Immature natural killer cell (primary cell): ENCODE data around the gene TRIM23. TPM values are rescaled to one million over a fixed set of nuclear protein-coding genes. Genes with fewer than 3 reads are reported as not detected.

ENCODE experiments used
- DNase-seq, 3 donors: peaks; one replicate each; pipeline ENCODE4 v3.0.0; 2022; ENCODE audit warnings: mixed read lengths in 1 of 3
- H3K27ac Mint-ChIP-seq, 6 donors: one replicate each; pipeline ENCODE4 v1.8.0; 2020; ENCODE audit warnings: mixed read lengths in 6 of 6, mild to moderate bottlenecking in 5 of 6, inconsistent platforms in 4 of 6, moderate library complexity in 3 of 6
- H3K27me3 Mint-ChIP-seq, 3 donors: one replicate each; pipeline ENCODE4 v1.8.0; 2020 to 2021; ENCODE audit warnings: low read depth in 3 of 3, mild to moderate bottlenecking in 3 of 3, mixed read lengths in 3 of 3, moderate library complexity in 3 of 3, inconsistent platforms in 1 of 3
- H3K36me3 Mint-ChIP-seq, 3 donors: one replicate each; pipeline ENCODE4 v1.8.0; 2020; ENCODE audit warnings: mixed read lengths in 3 of 3, inconsistent platforms in 2 of 3, mild to moderate bottlenecking in 2 of 3
- H3K4me1 Mint-ChIP-seq, 2 donors: one replicate each; pipeline ENCODE4 v1.8.0; 2020; ENCODE audit warnings: inconsistent platforms in 2 of 2, mild to moderate bottlenecking in 2 of 2, mixed read lengths in 2 of 2, moderate library complexity in 1 of 2
- H3K4me3 Mint-ChIP-seq, 5 donors: one replicate each; pipeline ENCODE4 v1.8.0; 2020; ENCODE audit warnings: mild to moderate bottlenecking in 5 of 5, mixed read lengths in 5 of 5, inconsistent platforms in 3 of 5, moderate library complexity in 3 of 5
- H3K9me3 Mint-ChIP-seq, 6 donors: one replicate each; pipeline ENCODE4 v1.8.0; 2020; ENCODE audit warnings: mild to moderate bottlenecking in 6 of 6, mixed read lengths in 6 of 6, inconsistent platforms in 4 of 6, moderate library complexity in 3 of 6
- polyA plus RNA-seq, 3 donors: library from polyadenylated mRNA; unstranded; fragments of 300-500 nt; fragmentation: Illumina TruSeq; gene quantifications; one replicate each; pipeline ENCODE4 v1.2.3, GENCODE V29; 2021

TRIM23 gene
- polyA plus RNA-seq = 10 to 100 TPM in 2 of 3 donors, 1 to 10 TPM in 1; 5.6 to 10.8 (median 10.8) TPM

DNA sequence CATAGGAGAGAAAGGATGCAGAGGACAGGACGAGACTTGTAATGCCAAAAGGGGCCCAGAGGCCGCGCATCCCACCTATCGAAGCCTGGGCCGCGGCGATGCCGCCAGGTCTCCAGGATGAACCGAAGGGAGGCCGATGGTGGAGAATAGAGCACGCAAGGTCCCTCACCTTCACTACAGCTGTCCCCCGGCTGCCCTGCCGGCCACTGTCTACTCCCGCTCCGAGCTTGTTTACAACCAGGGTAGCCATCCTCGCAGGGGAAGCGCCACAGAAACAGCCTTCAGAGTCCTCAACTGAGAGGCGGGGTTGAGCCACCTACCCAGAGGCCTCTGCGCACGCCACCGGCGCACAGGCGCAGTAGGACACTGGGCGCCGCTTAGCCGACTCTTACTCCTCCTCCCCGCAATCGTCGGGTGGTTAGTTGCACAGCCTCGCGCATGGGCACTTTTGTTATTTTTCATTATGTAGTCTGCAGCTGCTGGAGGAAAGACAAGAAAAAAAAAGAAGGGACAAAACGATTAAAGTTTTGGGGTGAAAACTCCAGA, at the start of gene TRIM23:
TSS of gene TRIM23 (minus strand) at position 309 of the 546 bp plus-strand sequence. CDS start at position 250, 59 bp downstream.
- Mint-ChIP-seq H3K27ac (peak within 1 kb of the TSS; percentile 91 to 98 (median 96)), H3K27me3 (peaks cover 15 to 17% (median 17%) of the 10 kb centered on the region in 3 donors), H3K4me1 (peaks cover 51 to 58% of the 10 kb centered on the region in 2 donors), H3K4me3 (peak within 1 kb of the TSS; percentile 95 to 100 (median 98)), H3K36me3 (no peaks in the 10 kb centered on the region), H3K9me3 (no peaks in the 10 kb centered on the region)
- peak; percentile 91 to 94 (median 93) for DNase-seq

DNA sequence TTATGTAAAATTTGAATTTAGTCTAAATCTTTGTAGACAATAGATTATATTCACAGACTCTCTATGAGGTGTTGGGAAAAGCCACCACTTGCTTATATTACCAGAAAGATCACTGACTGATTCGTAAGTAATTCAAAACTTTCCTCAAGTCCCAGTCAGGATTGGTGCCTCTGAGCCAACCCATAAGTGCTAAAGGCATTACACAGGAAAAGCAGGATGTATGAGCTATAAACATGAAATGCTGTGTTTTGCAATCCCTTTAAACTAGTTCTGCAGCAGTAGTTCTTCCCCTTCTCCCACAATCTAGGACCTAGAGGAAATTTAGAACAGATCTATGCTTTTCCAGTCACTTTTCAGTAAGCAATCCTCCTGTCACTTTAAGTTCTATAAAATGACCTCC, 48.7 kb upstream of the TRIM23 start:
- Mint-ChIP-seq H3K27me3 (peaks cover 0 to 3% (median 0%) of the 10 kb centered on the region in 3 donors), H3K4me1 (no peaks in the 10 kb centered on the region), H3K36me3 (peaks cover 8 to 29% (median 18%) of the 10 kb centered on the region in 3 donors), H3K9me3 (no peaks in the 10 kb centered on the region), H3K4me3 (no peak overlapping the region), H3K27ac (peak overlapping the region in 1 of 6 donors; percentile 20)
- DNase-seq = no peak

- Mint-ChIP-seq H3K36me3 (peaks cover 0 to 23% (median 3%) of the 10 kb centered on the region in 3 donors), H3K9me3 (no peaks in the 10 kb centered on the region), H3K4me1 (peaks cover 7 to 8% of the 10 kb centered on the region in 2 donors), H3K27ac (peak overlapping the region in 1 of 6 donors; percentile 11), H3K27me3 (peaks cover 0 to 2% (median 0%) of the 10 kb centered on the region in 3 donors), H3K4me3 (no peak overlapping the region)
- no peak for DNase-seq
Measured at GRCh38 chr5:65668696-65669095, 44.6 kb upstream of the TRIM23 start.

DNA sequence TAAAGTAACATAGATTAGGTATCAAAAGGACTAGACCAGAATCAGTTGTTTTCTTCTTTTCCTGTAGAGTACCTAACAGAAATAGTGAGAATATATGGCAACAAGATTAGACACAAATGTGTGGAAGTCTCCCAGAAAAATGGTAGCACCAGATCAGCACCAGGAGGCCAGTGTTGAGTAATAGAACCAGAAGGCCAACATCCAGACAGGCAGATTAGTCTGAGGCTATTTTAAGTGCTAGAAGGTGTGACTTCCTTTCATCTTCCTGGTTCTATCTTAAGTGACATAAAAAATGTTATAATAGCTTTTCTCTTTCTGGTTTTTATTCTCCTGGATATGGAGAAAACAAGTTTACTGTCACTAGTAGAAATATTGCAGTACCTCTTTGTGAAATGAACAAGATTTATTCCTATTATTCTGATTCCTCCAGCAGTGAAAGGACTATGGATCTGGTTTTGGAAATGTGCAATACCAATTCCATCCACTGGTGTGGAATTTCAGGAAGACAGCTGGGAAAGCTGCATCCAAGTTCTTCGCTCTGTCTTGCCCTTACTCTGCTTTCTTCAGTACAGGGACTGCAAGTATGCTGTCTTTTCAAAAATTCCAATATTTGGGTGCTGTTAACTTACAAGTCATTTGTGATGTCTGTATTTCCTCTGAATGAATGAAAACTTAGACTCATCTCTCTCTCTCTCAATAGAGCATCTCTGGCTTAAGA, 39.8 kb upstream of the TRIM23 start:
- DNase-seq = no peak
- no peaks in the 10 kb centered on the region for H3K27me3 Mint-ChIP-seq
- peaks cover 8 to 29% (median 23%) of the 10 kb centered on the region in 3 donors for H3K36me3 Mint-ChIP-seq
- H3K27ac Mint-ChIP-seq = peak overlapping the region in 2 of 6 donors; percentile 41 to 75
- no peaks in the 10 kb centered on the region for H3K9me3 Mint-ChIP-seq
- H3K4me1 Mint-ChIP-seq = peaks cover 12 to 22% of the 10 kb centered on the region in 2 donors
- no peak overlapping the region for H3K4me3 Mint-ChIP-seq

- no peak overlapping the region for H3K27ac Mint-ChIP-seq
- no peak overlapping the region for H3K4me3 Mint-ChIP-seq
- no peaks in the 10 kb centered on the region for H3K9me3 Mint-ChIP-seq
- H3K4me1 Mint-ChIP-seq = no peaks in the 10 kb centered on the region
- H3K36me3 Mint-ChIP-seq = peaks cover 10 to 27% (median 16%) of the 10 kb centered on the region in 3 donors
- no peaks in the 10 kb centered on the region for H3K27me3 Mint-ChIP-seq
- no peak for DNase-seq
Measured at GRCh38 chr5:65654713-65655112, 30.6 kb upstream of the TRIM23 start.

DNA sequence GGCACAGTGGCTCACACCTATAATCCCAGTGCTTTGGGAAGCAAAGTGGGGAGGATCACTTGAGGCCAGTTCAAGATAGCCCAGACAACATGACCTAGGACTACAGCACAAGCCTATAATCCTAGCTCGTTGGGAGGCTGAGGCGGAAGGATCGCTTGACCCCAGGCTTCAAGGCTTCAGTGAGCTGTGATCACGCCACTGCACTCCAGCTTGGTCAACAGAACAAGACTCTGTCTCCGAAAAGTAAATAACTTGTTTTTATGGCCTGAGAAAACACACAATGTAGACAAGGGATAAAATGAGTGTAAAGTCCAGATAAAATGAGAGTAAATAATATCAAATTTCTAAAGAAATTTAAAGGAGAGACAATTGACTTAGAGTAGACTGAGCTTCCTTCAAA, 27.0 kb upstream of the TRIM23 start:
- Mint-ChIP-seq H3K4me1 (no peaks in the 10 kb centered on the region), H3K27me3 (no peaks in the 10 kb centered on the region), H3K4me3 (no peak overlapping the region), H3K9me3 (no peaks in the 10 kb centered on the region), H3K27ac (no peak overlapping the region), H3K36me3 (peaks cover 7 to 35% (median 13%) of the 10 kb centered on the region in 3 donors)
- no peak for DNase-seq

- H3K27me3 Mint-ChIP-seq = no peaks in the 10 kb centered on the region
- H3K27ac Mint-ChIP-seq = peak overlapping the region in 2 of 6 donors; percentile 15 to 55
- no peak for DNase-seq
- H3K4me1 Mint-ChIP-seq = no peaks in the 10 kb centered on the region
- H3K36me3 Mint-ChIP-seq = peaks cover 0 to 29% (median 14%) of the 10 kb centered on the region in 3 donors
- H3K9me3 Mint-ChIP-seq = no peaks in the 10 kb centered on the region
- no peak overlapping the region for H3K4me3 Mint-ChIP-seq
Measured at GRCh38 chr5:65647941-65648340, 23.8 kb upstream of the TRIM23 start.

DNA sequence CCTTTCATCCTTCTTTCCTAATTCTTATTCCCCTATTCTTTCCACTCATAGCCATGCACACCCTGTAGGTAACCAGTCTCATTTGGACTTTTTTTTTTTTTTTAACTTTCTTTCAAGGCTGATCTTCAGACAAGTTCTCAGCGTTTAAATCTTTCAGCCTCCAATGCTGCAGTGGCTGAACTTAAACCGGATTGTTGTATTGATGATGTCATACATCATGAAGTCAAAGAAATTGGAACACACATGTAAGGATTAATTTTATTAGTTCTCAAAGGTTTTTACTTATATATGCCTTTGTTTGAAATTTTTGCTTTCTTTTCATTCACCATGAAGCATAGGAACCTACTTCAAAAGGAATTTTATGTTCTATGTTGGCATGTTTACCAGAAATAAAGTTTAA, 22.8 kb upstream of the TRIM23 start:
- Mint-ChIP-seq H3K27me3 (no peaks in the 10 kb centered on the region), H3K4me1 (no peaks in the 10 kb centered on the region), H3K9me3 (no peaks in the 10 kb centered on the region), H3K4me3 (no peak overlapping the region), H3K36me3 (peaks cover 0 to 29% (median 11%) of the 10 kb centered on the region in 3 donors), H3K27ac (peak overlapping the region in 1 of 6 donors; percentile 50)
- DNase-seq = no peak

- no peak overlapping the region for H3K4me3 Mint-ChIP-seq
- DNase-seq = no peak
- no peaks in the 10 kb centered on the region for H3K27me3 Mint-ChIP-seq
Measured at GRCh38 chr5:65640240-65640639, 16.1 kb upstream of the TRIM23 start.

DNA sequence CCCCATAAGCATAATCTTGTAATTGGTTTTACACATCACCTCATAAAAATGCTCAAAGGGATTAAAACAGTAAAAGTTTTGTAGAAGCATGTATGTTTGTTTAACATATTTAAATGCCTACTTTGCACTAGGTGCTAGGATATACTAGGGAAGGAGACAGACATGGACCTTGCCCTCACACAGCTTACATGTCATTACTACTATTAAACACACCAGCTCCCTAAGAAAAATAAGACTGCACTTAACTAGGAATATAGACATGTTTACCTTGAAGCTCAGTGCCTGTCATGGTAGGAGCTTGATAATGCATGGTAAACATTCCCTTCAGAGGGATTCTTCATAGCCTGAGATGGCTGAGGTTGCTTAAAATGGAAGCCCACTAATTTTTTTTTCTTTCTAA, 6.8 kb upstream of the TRIM23 start:
- no peak for DNase-seq
- H3K36me3 Mint-ChIP-seq = peaks cover 0 to 5% (median 3%) of the 10 kb centered on the region in 3 donors
- no peak overlapping the region for H3K27ac Mint-ChIP-seq
- no peaks in the 10 kb centered on the region for H3K9me3 Mint-ChIP-seq
- H3K4me3 Mint-ChIP-seq = no peak overlapping the region
- H3K27me3 Mint-ChIP-seq = peaks cover 0 to under 1% (median 0%) of the 10 kb centered on the region in 3 donors
- H3K4me1 Mint-ChIP-seq = peaks cover 14 to 20% of the 10 kb centered on the region in 2 donors

More at GRCh38 chr5:65640240-65640639, 16.1 kb upstream of the TRIM23 start:
- Mint-ChIP-seq H3K9me3 (no peaks in the 10 kb centered on the region), H3K4me1 (no peaks in the 10 kb centered on the region), H3K27ac (no peak overlapping the region), H3K36me3 (peaks cover 7 to 23% (median 19%) of the 10 kb centered on the region in 3 donors)

DNA sequence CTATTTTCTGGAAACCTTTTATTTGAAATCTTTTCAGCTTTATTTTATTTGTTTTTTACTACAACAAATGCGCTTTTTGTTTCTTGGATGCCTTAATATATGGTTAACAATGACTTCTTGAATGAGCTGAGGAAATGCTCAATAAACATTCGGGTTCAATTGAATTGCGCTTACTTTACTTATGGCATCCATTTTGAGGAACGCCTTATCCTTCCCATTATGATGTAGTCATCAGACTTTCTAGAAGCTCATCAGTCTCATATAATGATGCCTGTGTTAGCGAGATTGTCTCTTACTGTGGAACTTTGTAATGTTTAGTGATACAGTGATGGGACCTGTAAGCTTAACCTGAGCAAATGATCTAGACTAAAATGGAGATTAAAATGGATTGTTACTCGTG, 1.6 kb upstream of the TRIM23 start:
- Mint-ChIP-seq H3K4me1 (peaks cover 47 to 61% of the 10 kb centered on the region in 2 donors), H3K9me3 (no peaks in the 10 kb centered on the region), H3K27ac (peak overlapping the region; percentile 71 to 98 (median 83)), H3K36me3 (peaks cover 0 to 5% (median 3%) of the 10 kb centered on the region in 3 donors), H3K4me3 (peak overlapping the region; percentile 95 to 100 (median 98)), H3K27me3 (peaks cover 15 to 17% (median 17%) of the 10 kb centered on the region in 3 donors)
- no peak for DNase-seq

DNA sequence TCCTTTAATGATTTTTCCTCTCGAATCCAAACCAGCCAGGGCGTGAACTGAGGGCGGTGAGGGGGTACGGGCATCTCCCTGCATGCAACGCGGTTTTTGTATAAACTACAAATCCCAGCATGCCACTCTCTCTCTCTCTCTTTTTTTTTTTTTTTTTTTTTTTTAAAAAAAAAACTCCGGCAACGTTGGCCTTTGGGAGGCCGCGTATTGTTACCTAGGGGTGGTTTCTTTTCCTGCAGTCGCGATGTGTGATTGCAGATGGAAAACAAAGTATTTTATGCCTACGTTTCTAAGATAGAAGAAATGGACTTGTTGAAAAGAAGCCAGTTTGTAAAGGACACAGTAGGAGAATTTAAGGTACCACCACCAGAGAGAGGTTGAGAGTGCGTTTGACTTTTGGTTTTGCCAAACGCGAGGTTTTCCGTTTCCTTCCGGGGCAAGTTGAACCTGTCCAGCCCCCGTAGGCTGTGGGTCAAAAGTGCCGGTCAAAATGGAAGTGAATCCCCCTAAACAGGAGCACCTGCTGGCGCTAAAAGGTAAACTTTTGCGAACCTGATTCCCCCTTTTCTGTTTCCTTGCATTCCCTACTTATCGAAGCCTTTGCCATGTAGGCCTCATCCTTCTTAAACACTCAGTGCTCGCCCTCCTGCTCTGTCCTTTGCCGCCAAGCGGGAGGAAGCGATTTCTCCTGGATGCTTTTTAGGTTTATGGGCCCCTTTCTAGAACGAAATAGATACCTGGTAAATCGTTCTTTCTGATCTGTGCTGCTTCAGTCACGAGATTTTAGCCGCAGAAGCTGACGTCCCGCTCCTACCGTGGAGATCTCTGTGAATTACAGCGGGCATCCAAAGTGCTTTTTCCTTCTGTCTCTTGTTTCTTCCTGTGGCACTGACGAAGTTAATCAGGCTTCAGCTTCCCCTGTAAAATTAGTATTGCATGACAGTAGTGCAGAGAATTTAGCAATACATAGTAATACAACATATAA, 730 bp upstream of the TRIM23 start, which contains the start of the genes SHLD3 and TRAPPC13:
TSS of gene SHLD3 (plus strand) at position 457 of the 985 bp plus-strand sequence. CDS start 4,561 bp downstream, outside the sequence.
TSS of gene TRAPPC13 (plus strand) at position 457 of the 985 bp plus-strand sequence. CDS start at position 491, 34 bp downstream.
- peak within 1 kb of the TSS; percentile 91 to 98 (median 96) for H3K27ac Mint-ChIP-seq
- peaks cover 0 to 4% (median 3%) of the 10 kb centered on the region in 3 donors for H3K36me3 Mint-ChIP-seq
- H3K4me3 Mint-ChIP-seq = peak within 1 kb of the TSS; percentile 95 to 100 (median 98)
- DNase-seq = peak; percentile 90 to 91 (median 91)
- H3K27me3 Mint-ChIP-seq = peaks cover 15 to 17% (median 17%) of the 10 kb centered on the region in 3 donors
- H3K9me3 Mint-ChIP-seq = no peaks in the 10 kb centered on the region
- peaks cover 51 to 60% of the 10 kb centered on the region in 2 donors for H3K4me1 Mint-ChIP-seq

DNA sequence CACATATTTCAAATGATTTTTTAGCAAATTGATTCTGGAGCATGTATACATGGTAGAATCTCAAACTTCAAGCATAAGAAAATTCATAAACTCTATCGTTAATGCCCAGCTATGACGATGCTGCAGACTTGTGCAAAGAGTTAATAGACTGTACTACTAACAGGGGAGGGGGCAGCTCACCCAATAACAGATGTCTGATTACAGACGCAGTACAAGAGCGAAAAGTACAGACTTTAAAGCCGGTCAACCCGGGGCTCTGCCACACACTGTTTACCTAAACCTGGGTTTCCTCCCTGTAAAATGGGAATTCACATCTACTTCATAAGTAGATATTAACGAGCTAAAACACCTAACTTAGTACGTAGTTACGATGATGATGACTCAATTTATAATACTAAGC, 651 bp downstream of the TRIM23 start:
- Mint-ChIP-seq H3K9me3 (no peaks in the 10 kb centered on the region), H3K36me3 (no peaks in the 10 kb centered on the region), H3K4me1 (peaks cover 52 to 63% of the 10 kb centered on the region in 2 donors), H3K27ac (peak overlapping the region; percentile 91 to 98 (median 96)), H3K27me3 (peaks cover 15 to 17% (median 17%) of the 10 kb centered on the region in 3 donors), H3K4me3 (peak overlapping the region; percentile 95 to 100 (median 98))
- DNase-seq = no peak
